Measurements from ENCODE around the gene UMAD1. TPM values are rescaled to one million over a fixed set of nuclear protein-coding genes. Genes with fewer than 3 reads are reported as not detected.

UMAD1 gene
- total RNA-seq, 6 experiments from 2014 or later, result 7.6 to 15.3 (median 9.5) TPM

DNA sequence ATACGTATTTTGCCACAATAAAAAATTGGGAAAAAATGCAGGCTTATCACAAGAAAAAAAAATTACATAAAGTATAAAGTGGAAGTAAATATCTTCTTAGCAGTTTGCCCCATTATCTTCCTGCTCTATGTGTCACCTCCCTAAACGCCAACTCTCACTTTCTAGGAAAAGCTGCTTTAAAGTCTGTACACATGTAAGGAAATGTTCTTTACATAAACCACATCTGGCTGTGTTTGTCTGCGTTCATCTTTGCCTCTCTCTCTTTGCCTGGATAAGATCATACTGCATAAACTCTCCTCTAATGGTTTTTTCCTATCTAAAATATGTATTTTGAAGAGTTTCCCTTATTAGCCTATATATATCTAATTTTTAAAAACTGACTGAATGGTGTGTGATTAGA is 23.0 kb upstream of the UMAD1 start:
- Histone ChIP-seq H3K27me3 (no peaks in the 10 kb centered on the region), H3K9me3 (no peaks in the 10 kb centered on the region), H3K27ac (no peak overlapping the region), H3K36me3 (no peaks in the 10 kb centered on the region), H3K4me1 (no peaks in the 10 kb centered on the region), H3K4me3 (no peak overlapping the region)
- TF ChIP-seq POLR2A (IDR thresholded peaks at IDR 0.05), result no peak
- TF ChIP-seq, protein P1, sequence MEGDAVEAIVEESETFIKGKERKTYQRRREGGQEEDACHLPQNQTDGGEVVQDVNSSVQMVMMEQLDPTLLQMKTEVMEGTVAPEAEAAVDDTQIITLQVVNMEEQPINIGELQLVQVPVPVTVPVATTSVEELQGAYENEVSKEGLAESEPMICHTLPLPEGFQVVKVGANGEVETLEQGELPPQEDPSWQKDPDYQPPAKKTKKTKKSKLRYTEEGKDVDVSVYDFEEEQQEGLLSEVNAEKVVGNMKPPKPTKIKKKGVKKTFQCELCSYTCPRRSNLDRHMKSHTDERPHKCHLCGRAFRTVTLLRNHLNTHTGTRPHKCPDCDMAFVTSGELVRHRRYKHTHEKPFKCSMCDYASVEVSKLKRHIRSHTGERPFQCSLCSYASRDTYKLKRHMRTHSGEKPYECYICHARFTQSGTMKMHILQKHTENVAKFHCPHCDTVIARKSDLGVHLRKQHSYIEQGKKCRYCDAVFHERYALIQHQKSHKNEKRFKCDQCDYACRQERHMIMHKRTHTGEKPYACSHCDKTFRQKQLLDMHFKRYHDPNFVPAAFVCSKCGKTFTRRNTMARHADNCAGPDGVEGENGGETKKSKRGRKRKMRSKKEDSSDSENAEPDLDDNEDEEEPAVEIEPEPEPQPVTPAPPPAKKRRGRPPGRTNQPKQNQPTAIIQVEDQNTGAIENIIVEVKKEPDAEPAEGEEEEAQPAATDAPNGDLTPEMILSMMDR (IDR thresholded peaks at IDR 0.05), result no peak
- ATAC-seq, result no peak
- DNase-seq, result no peak
- WGBS (ENCODE audit: insufficient coverage, low coverage, low lambda C conversion rate, missing lambda C conversion rate), result 63% methylated on average over 3 of the region's 3 CpGs
- intact Hi-C loops (cut with DNase I), result no loop called here

DNA sequence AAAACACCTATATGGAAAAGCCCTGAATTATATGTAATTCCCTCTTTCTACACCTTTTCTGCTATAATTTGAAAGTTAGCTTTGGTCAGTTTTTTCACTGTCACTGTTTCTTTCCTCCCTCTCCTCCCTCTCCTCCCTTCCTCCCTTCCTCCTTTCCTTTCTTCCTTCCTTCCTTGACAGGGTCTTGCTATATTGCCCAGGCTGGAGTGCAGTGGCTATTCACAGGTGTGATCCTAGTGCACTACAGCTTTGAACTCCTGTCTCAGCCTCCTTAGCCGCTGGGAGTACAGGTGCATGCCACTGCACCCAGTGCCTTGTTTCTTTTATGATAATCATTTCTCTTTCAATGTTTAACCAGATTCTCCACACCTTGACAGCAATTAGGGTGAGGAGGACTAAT is 22.1 kb upstream of the UMAD1 start:
- Histone ChIP-seq H3K4me1 (no peaks in the 10 kb centered on the region), H3K4me3 (no peak overlapping the region), H3K27me3 (no peaks in the 10 kb centered on the region), H3K36me3 (no peaks in the 10 kb centered on the region), H3K27ac (no peak overlapping the region), H3K9me3 (no peaks in the 10 kb centered on the region)
- WGBS (ENCODE audit: insufficient coverage, low coverage, low lambda C conversion rate, missing lambda C conversion rate), result 100% methylated on average over 1 of the region's 1 CpG
- TF ChIP-seq, protein P1 (IDR thresholded peaks at IDR 0.05), result no peak
- no peak for TF ChIP-seq POLR2A (IDR thresholded peaks at IDR 0.05)
- ATAC-seq (no peak), DNase-seq (no peak)
- intact Hi-C loops (cut with DNase I), result no loop called here

DNA sequence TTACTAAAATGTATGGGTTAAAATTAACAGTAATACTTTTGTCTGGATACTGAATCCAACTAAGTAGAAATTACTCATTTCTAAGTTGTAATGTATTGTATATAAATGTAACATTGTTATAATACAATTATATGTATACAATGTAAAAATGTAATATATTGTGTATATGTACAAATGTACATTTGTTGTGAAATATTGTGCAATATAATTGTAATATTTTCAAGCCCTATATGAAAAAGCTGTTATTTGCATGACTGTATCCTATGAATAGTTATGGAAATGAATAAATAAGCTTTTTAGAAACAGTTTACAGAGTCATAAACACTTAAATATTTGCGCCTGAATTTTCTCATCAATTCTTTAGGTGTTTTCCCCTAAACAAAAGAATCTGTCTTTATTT is 20.3 kb upstream of the UMAD1 start:
- WGBS (ENCODE audit: insufficient coverage, low coverage, low lambda C conversion rate, missing lambda C conversion rate), result 85% methylated on average over 1 of the region's 1 CpG
- no peaks in the 10 kb centered on the region for H3K9me3 ChIP-seq
- H3K27ac ChIP-seq, result no peak overlapping the region
- intact Hi-C loops (cut with DNase I), result no loop called here
- DNase-seq (no peak), ATAC-seq (no peak)
- TF ChIP-seq POLR2A (IDR thresholded peaks at IDR 0.05), result no peak
- TF ChIP-seq, protein P1 (IDR thresholded peaks at IDR 0.05), result no peak
- H3K27me3 ChIP-seq, result no peaks in the 10 kb centered on the region
- H3K4me3 ChIP-seq, result no peak overlapping the region
- H3K36me3 ChIP-seq, result no peaks in the 10 kb centered on the region
- no peaks in the 10 kb centered on the region for H3K4me1 ChIP-seq

DNA sequence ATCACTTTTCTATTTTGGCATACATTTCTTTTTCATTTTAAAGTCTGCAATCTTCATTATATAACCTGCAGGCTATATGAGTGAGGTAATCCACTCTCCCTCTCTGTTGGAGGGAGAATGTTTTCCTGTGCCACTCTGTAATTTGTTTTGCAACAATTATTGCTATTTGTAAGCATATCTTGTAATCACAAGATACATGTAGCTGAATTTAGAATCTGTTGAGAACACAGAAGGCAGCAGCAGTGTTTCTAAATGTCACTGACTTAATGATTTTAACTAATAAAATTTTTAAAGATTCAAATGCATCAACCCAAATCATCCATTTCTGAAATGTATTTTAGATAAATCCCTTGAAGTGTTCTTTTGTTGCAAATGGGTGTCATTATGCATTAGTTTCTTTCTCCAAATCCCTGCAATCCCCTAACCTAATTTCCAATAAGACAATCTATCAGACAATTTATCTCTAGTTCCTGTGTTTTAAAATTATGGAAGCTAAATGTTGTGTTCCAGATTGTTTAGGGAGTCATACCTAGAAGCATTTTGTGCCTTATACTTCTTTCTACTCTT is 19.8 kb upstream of the UMAD1 start:
- ATAC-seq (no peak), DNase-seq (no peak)
- no peak overlapping the region for H3K4me3 ChIP-seq
- no peaks in the 10 kb centered on the region for H3K36me3 ChIP-seq
- intact Hi-C loops (cut with DNase I), result no loop called here
- H3K27ac ChIP-seq, result no peak overlapping the region
- no peaks in the 10 kb centered on the region for H3K27me3 ChIP-seq
- H3K9me3 ChIP-seq, result no peaks in the 10 kb centered on the region
- TF ChIP-seq, protein P1 (IDR thresholded peaks at IDR 0.05), result no peak
- TF ChIP-seq POLR2A (IDR thresholded peaks at IDR 0.05), result no peak
- H3K4me1 ChIP-seq, result no peaks in the 10 kb centered on the region

DNA sequence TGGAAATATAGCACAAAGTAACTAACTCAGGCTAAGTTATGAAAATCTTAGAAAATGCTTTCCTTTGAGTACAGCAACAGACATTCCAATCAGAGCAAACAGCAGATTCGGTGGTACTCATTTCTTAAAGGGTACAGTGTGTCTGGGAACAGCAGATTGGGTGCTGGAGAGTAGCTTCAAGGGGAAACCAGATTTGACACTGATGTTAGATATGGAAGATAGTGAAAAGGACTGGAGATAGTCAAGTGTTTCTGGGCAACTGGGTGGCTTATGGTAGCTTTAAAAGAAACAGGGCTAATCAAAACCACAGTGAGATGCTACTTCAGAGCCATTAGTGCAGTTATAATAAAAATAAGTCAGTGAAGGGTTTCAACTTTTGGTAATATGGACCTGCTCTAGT is 12.1 kb upstream of the UMAD1 start:
- 63% methylated on average over 1 of the region's 1 CpG for WGBS (ENCODE audit: insufficient coverage, low coverage, low lambda C conversion rate, missing lambda C conversion rate)
- intact Hi-C loops (cut with DNase I), result no loop called here
- TF ChIP-seq, protein P1 (IDR thresholded peaks at IDR 0.05), result no peak
- no peak for TF ChIP-seq POLR2A (IDR thresholded peaks at IDR 0.05)
- Histone ChIP-seq H3K27me3 (no peaks in the 10 kb centered on the region), H3K4me1 (no peaks in the 10 kb centered on the region), H3K4me3 (no peak overlapping the region), H3K36me3 (no peaks in the 10 kb centered on the region), H3K9me3 (no peaks in the 10 kb centered on the region), H3K27ac (no peak overlapping the region)
- ATAC-seq, result no peak
- no peak for DNase-seq
